Testis (tissue), 3 donors: ENCODE measurements around the gene SASH1. TPM values are rescaled to one million over a fixed set of nuclear protein-coding genes. Genes with fewer than 3 reads are reported as not detected.

ENCODE experiments used
- DNase-seq: peaks from one replicate; pipeline ENCODE4 v3.0.0-alpha.2; 2019
- H3K27ac ChIP-seq, 2 donors: fragments of 200-600 bp; sonication (generic); one replicate each; pipeline ENCODE4 v1.5.1; 2019
- H3K27me3 ChIP-seq: fragments of 200-600 bp; sonication (generic); one replicate; pipeline ENCODE4 v1.5.1; 2019
- H3K36me3 ChIP-seq: fragments of 200-600 bp; sonication (generic); one replicate; pipeline ENCODE4 v1.5.1; 2017; ENCODE audit warnings: low read depth; ENCODE audit errors: missing control alignments
- H3K4me1 ChIP-seq: fragments of 200-600 bp; sonication (generic); one replicate; pipeline ENCODE4 v1.5.1; 2019
- H3K4me3 ChIP-seq, 2 donors: fragments of 200-600 bp; sonication (generic); one replicate each; pipeline ENCODE4 v1.5.1; 2017 to 2019
- H3K9me3 ChIP-seq: fragments of 200-600 bp; sonication (generic); one replicate; pipeline ENCODE4 v1.5.1; 2017
- POLR2A ChIP-seq: fragments of 450-650 bp; IDR thresholded peaks from one replicate; pipeline ENCODE4 v1.6.1; 2017; ENCODE audit warnings: antibody characterized with exemption, mild to moderate bottlenecking, moderate library complexity
- WGBS, 2 donors: methylation state at CpG; one replicate each; pipeline ENCODE4 v1.1.5; 2018; 5-methylcytosine and 5-hydroxymethylcytosine counted together
- intact Hi-C: fragments of 100-400 bp; cut with DNase I; formaldehyde crosslinking; loops from one replicate; pipeline ENCODE4 v1.15.1; 2023; ENCODE audit warnings: low total_unique reads
- polyA plus RNA-seq: library from polyadenylated mRNA; stranded (reverse); fragments of 350-450 nt; fragmentation: Illumina TruSeq; extraction: RNeasy Lipid Tissue Mini Kit (QIAGEN cat#74804); gene quantifications from one replicate; pipeline ENCODE4 v1.2.3, GENCODE V29; 2014; ENCODE audit warnings: low read depth, low replicate concordance; ENCODE audit not compliant: insufficient read depth
- total RNA-seq, 2 donors: library from RNA; depleted of rRNA; stranded (reverse); fragments of >200 nt; gene quantifications; one replicate each; pipeline ENCODE4 v1.2.3, GENCODE V29; 2016
- TF ChIP-seq, protein P1 (sequence below), 3 experiments: fragments of 450-650 bp in 2 of 3; fragments of 200-600 bp in 1 of 3; sonication (generic) in 1 of 3; IDR thresholded peaks; one replicate each; pipeline ENCODE4 v1.5.1; 2016 to 2019; ENCODE audit warnings: antibody characterized with exemption in 3 of 3, mild to moderate bottlenecking in 2 of 3, moderate library complexity in 1 of 3

The SASH1 gene
- total and polyA plus RNA-seq, 3 donors from 2014 or later = 12.1 to 42.1 (median 40.3) TPM

DNA sequence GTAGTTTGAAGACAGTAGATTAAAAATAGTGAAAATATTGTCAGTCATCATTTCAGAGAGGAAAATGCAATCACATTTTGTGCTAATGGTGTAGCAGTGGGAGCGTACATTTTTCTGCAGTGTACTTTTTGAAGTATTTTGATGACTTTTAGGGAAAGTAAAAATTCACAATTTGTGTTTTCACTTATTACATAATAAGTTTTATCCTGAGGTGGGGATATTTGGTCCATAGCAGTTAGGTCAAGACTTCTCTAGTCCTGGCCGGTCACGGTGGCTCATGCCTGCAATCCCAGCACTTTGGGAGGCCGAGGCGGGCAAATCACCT lies 122.3 kb downstream of the SASH1 start:
- Histone ChIP-seq H3K4me1 (peaks cover 14% of the 10 kb centered on the region), H3K36me3 (no peaks in the 10 kb centered on the region), H3K27me3 (no peaks in the 10 kb centered on the region), H3K9me3 (no peaks in the 10 kb centered on the region), H3K27ac (peak overlapping the region in 1 of 2 donors; percentile 59), H3K4me3 (no peak overlapping the region)
- DNase-seq = no peak
- 52 to 56% methylated on average over 5 of the region's 5 CpGs for WGBS, 2 donors
- intact Hi-C loops = no loop called here
- TF ChIP-seq, protein P1, sequence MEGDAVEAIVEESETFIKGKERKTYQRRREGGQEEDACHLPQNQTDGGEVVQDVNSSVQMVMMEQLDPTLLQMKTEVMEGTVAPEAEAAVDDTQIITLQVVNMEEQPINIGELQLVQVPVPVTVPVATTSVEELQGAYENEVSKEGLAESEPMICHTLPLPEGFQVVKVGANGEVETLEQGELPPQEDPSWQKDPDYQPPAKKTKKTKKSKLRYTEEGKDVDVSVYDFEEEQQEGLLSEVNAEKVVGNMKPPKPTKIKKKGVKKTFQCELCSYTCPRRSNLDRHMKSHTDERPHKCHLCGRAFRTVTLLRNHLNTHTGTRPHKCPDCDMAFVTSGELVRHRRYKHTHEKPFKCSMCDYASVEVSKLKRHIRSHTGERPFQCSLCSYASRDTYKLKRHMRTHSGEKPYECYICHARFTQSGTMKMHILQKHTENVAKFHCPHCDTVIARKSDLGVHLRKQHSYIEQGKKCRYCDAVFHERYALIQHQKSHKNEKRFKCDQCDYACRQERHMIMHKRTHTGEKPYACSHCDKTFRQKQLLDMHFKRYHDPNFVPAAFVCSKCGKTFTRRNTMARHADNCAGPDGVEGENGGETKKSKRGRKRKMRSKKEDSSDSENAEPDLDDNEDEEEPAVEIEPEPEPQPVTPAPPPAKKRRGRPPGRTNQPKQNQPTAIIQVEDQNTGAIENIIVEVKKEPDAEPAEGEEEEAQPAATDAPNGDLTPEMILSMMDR (IDR thresholded peaks at IDR 0.05) = no peak
- TF ChIP-seq POLR2A = no peak

DNA sequence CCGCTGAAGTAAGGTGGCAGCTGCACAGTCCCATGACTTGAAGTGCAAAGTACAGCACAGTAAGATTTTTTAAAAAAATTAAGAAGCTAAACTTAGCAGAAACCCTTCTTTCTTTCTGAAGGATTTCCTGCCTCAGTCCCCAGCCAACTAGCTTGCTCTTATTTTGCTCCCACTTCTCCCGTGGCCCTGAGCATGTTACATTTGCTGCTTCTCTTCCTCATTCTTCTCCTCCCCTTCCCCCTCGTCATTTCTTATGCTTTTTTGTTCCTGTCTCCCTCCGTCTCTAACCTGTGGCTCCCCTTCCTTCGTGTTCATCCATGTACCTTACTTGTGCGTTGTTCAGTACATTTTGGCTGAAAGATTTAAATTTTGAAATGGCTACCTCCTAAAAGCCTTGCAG lies 123.0 kb downstream of the SASH1 start:
- TF ChIP-seq POLR2A = no peak
- TF ChIP-seq, protein P1 (IDR thresholded peaks at IDR 0.05) = no peak
- 40 to 45% methylated on average over 6 of the region's 6 CpGs for WGBS, 2 donors
- Histone ChIP-seq H3K9me3 (no peaks in the 10 kb centered on the region), H3K4me3 (no peak overlapping the region), H3K36me3 (no peaks in the 10 kb centered on the region), H3K27me3 (no peaks in the 10 kb centered on the region), H3K27ac (peak overlapping the region; percentile 41 to 59), H3K4me1 (peaks cover 14% of the 10 kb centered on the region)
- DNase-seq = peak; percentile 47
- intact Hi-C loops = no loop called here

DNA sequence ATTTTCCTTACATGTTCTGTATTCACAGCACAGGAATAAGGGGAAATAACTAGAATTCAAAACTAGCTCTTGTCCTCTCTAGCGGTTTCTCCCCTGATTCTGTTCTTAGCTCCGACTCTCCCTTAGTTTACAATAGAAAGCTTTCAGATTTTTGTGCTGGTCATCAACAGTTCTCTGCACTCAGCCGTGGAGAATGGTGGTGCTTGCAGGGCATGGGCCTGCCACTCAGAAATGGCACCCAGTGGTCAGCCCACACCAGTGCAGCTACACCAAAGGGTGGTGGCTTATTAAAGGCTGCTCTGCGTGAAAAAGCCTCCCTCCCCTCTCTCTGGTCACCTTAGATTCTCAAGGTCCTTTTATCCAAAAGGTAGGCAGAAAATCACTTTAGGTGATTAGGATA lies 123.5 kb downstream of the SASH1 start:
- DNase-seq = no peak
- H3K36me3 ChIP-seq = no peaks in the 10 kb centered on the region
- intact Hi-C loops = no loop called here
- H3K27ac ChIP-seq = peak overlapping the region; percentile 41 to 59
- TF ChIP-seq POLR2A = no peak
- TF ChIP-seq, protein P1 (IDR thresholded peaks at IDR 0.05) = peak in 1 of 3 experiments; percentile 18
- no peak overlapping the region for H3K4me3 ChIP-seq
- WGBS, 2 donors = 62% methylated on average over 4 of the region's 4 CpGs
- H3K27me3 ChIP-seq = no peaks in the 10 kb centered on the region
- H3K9me3 ChIP-seq = no peaks in the 10 kb centered on the region
- H3K4me1 ChIP-seq = peaks cover 13% of the 10 kb centered on the region

DNA sequence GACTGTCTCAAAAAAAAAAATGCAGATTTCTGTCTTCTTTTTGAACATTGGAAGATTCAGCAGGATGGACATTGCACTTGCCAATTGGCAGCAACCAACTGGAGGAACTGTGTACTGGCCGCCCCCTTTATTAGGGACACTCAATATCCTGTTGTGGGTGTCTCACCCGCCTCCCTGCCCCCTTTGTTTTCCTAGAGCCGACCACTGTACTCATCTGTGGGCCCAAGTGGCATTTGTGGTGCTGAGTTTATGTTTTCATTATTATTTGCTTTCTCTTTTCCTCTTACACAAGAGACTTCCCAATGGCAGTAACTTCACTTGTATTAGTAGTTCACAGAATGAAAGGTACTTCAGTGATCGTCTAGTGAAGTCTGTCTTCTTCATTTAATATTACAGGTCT lies 125.3 kb downstream of the SASH1 start:
- no peak for DNase-seq
- intact Hi-C loops = no loop called here

DNA sequence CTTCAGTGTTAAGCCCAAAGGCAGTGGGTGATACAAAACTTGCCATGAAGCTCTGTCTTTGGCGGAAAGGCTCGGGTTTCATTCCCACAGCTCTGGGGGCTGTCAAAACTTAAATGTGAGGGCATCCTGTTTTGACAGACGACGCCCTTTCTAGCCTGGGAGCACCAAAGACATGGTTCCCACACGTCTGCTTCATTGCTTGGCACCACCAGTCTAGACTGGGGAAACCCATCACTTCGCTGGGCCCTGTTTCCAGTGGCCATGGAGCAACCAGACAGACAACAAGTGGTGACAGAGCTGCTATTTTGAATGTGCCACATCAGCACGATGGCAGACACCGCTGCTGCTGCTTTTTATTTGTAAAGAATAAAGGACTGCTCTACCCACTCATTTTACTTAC lies 127.5 kb downstream of the SASH1 start:
- intact Hi-C loops = no loop called here
- H3K4me1 ChIP-seq = peaks cover 11% of the 10 kb centered on the region
- 90 to 91% methylated on average over 6 to 8 of the region's 8 CpGs for WGBS, 2 donors
- no peaks in the 10 kb centered on the region for H3K9me3 ChIP-seq
- no peak overlapping the region for H3K4me3 ChIP-seq
- no peaks in the 10 kb centered on the region for H3K27me3 ChIP-seq
- no peaks in the 10 kb centered on the region for H3K36me3 ChIP-seq
- no peak for DNase-seq
- no peak for TF ChIP-seq POLR2A
- TF ChIP-seq, protein P1 (IDR thresholded peaks at IDR 0.05) = no peak
- no peak overlapping the region for H3K27ac ChIP-seq

More for the DNA sequence above, 125.3 kb downstream of the SASH1 start:
- TF ChIP-seq POLR2A = no peak
- TF ChIP-seq, protein P1 (IDR thresholded peaks at IDR 0.05) = no peak
- Histone ChIP-seq H3K9me3 (no peaks in the 10 kb centered on the region), H3K4me3 (no peak overlapping the region), H3K4me1 (peaks cover 11% of the 10 kb centered on the region), H3K27me3 (no peaks in the 10 kb centered on the region), H3K36me3 (no peaks in the 10 kb centered on the region), H3K27ac (no peak overlapping the region)
- WGBS, 2 donors = 69 to 76% methylated on average over 4 of the region's 4 CpGs
